ENCODE results near the gene CFAP77.

DNA sequence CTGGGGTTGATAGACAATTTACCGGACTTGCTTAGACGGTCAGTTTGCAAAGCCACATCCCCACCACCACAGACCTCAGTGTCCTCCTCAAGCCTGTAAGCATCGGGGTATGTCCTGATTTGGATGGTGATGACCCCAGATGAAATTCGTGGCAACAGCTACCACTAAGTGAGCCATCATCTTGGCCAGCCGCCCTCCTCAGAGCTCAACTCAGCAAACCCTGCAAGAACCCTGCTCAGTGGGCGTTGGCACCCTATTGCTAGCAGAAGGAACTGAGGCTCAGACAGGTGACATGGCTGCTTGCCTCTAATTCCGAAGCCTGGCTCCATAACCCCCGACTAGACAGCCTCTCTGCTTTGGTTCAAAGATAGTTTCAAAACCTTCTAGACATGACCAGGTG, 131.0 kb downstream of the CFAP77 start:
- TF ChIP-seq GABPA (IDR thresholded peaks at IDR 0.05; ENCODE audit: borderline replicate concordance, insufficient read depth, low read length): no peak
- TF ChIP-seq POLR2AphosphoS5 (IDR thresholded peaks at IDR 0.05; ENCODE audit: low read depth, low read length): no peak
- TF ChIP-seq, protein P1, sequence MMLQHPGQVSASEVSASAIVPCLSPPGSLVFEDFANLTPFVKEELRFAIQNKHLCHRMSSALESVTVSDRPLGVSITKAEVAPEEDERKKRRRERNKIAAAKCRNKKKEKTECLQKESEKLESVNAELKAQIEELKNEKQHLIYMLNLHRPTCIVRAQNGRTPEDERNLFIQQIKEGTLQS (IDR thresholded peaks at IDR 0.05; ENCODE audit: insufficient read depth, low read depth, low read length): no peak
- no peak for TF ChIP-seq BACH1 (IDR thresholded peaks at IDR 0.05; ENCODE audit: low read length)
- TF ChIP-seq, protein P2, sequence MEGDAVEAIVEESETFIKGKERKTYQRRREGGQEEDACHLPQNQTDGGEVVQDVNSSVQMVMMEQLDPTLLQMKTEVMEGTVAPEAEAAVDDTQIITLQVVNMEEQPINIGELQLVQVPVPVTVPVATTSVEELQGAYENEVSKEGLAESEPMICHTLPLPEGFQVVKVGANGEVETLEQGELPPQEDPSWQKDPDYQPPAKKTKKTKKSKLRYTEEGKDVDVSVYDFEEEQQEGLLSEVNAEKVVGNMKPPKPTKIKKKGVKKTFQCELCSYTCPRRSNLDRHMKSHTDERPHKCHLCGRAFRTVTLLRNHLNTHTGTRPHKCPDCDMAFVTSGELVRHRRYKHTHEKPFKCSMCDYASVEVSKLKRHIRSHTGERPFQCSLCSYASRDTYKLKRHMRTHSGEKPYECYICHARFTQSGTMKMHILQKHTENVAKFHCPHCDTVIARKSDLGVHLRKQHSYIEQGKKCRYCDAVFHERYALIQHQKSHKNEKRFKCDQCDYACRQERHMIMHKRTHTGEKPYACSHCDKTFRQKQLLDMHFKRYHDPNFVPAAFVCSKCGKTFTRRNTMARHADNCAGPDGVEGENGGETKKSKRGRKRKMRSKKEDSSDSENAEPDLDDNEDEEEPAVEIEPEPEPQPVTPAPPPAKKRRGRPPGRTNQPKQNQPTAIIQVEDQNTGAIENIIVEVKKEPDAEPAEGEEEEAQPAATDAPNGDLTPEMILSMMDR (IDR thresholded peaks at IDR 0.05; ENCODE audit: control extremely low read depth in 1 of 3, insufficient read depth in 1 of 3, low read depth in 1 of 3, low read length in 3 of 3): no peak
- no peak for TF ChIP-seq SIN3A (conservative IDR thresholded peaks at IDR 0.05 in 1 of 2, IDR thresholded peaks at IDR 0.05 in 1 of 2; ENCODE audit: low read depth in 1 of 2, low read length in 2 of 2)
- no peak for TF ChIP-seq EGR1 (IDR thresholded peaks at IDR 0.05; ENCODE audit: borderline replicate concordance, low read depth, low read length)
- no peak for TF ChIP-seq MAX (IDR thresholded peaks at IDR 0.05)
- TF ChIP-seq KDM1A (IDR thresholded peaks at IDR 0.05; ENCODE audit: borderline replicate concordance, low read length): no peak
- TF ChIP-seq ZNF274 (IDR thresholded peaks at IDR 0.05; ENCODE audit: borderline replicate concordance, extremely low read depth, low read length): no peak
- no peak for TF ChIP-seq CREB1 (IDR thresholded peaks at IDR 0.05)

All from H1 (cell line).